ENCODE results near the gene PLPP3.

The PLPP3 gene

DNA sequence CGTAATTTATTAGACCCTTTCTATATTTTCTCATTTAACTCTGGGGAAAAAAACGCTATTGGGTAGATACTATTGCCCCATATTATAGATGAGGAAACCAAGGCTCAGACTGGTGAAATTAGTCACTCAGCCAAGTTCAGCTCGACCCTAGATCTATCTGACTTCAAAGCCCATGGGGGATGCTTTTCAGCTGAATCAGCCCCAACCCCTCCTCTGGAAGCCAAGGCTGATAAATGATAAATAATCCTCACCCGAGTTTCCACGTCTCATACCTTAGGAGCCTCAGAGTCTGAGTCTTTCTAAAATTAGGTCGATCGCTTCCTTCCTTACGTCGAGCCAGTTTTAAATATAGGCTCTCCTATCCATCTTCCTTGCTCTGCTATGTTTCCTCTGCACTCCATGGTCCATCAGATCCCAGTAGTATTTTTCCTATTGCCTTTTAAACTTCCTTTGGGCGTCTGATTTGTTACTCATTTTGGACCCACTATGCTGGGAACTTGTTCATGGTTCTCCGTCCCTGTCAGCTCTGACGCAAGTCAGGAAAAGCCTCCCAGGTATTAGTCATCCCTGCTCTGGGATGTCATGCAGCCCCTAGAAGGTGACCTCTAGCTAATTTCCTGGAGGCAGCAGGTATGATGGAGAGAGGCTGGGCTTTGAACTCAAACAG is 122.8 kb downstream of the PLPP3 start:
- DNase-seq, result no peak

DNA sequence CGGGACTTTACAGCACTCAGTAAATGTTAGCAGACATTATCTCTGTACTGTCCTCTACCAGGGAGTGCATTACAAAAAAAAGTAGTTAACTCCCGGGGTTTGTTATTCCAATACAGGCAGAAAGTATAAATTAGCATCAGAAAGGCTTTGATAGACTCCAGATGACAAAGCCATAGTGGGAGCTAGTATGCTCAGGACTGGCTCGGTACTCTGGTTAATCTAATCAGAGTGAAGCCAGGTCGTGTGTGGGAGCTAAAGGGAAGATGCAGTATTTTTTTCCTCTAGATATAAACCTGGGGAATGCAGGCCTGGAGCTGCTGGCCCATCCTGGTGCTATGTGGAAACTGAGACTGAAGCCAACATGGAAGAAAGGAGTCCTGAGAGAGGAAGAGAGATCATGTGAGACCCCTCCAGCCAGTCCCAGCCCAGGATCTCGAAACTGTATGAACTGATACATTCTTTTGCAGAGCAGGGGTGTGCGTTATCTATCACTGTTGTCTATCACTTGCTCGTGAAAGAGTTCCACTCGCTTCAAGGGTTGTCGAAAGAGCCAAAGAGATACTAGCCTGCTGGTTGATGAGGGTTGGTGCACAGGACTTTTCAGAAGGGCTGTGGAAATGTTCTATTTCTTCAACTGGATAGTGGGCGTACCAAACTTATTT is 125.8 kb downstream of the PLPP3 start:
- no peak for DNase-seq

DNA sequence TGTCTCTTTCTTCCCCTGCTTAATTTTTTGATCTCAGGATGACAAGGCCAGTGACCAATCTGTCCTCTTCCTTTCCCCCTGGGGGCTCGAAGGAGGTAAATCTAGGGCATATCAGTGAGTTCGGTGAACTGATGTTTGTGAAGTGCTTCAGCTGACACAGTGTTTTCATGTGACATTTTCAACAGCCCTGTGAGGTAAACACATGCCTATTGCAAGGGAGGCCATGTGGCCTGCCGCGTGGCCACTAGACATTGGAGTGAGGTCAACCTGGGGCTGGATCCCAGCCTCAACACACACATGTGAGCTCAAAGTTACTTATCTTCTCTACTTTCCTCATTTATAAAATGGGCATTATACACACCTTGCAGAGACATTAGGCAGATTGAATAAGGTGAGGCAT is 126.3 kb downstream of the PLPP3 start:
- no peak for DNase-seq

DNA sequence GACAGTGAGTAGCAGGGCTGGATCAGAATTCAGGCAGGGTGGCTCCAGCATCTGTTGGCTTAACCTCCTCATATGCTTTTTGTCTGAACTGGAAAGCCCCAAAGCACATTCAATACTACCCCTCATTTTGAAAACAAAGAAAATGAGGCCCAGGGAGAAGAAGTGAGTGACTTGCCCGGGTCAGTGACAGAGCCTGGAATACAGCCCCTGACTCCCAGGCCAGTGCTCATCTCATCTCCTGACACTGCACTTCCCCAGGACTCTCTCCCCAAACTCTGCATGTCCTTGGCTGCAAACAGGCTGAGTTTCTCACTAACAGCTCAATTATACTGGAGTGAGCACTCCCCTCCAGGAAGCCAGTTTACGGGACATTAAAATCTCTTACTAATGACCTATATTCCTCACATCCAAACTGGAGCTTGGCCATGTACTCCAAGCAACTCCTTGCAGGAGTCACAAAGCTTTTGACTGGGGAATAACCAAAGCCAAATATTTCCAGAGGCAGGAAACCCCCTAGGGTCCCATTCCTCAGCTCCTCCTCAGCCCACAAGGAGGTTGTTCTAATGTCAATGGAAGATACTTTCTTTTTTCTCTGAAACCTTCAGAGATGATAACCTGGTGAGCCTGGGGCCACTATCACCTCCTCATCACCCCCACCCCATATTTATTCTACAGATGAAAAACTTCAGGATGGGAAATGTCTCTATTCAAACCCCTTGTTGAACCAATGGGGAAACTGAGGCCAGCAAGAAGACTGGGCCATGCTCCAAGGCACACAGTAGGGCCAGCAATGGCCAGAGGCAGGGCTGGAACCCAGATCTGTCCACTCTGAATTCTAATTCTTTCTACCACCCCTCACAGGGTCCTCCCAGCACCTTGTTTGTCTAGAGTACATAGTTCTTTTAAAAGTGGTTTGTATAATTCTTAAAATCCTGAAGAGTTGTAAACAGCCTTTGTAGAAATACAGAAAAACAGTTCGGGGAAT is 127.0 kb downstream of the PLPP3 start:
- no peak for DNase-seq

DNA sequence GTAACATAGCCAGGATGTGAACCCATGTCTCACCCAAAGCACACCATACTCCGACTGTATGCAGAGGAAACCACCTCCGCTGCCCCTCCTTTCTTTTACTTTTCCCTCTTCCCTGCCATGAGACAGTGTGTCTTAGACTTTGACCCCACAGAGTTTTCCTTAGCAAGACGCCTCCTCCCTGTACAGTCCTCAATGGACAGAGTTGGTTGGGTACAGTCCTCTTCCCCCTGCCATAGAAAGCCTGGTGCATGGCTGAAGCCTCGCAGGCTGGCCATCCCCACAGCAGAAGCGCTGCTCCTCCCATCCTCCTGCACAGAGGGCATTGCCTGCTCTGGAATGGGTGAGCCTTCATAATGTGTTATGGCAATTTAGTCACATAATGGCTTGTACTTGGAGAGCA is 127.9 kb downstream of the PLPP3 start:
- DNase-seq, result no peak

DNA sequence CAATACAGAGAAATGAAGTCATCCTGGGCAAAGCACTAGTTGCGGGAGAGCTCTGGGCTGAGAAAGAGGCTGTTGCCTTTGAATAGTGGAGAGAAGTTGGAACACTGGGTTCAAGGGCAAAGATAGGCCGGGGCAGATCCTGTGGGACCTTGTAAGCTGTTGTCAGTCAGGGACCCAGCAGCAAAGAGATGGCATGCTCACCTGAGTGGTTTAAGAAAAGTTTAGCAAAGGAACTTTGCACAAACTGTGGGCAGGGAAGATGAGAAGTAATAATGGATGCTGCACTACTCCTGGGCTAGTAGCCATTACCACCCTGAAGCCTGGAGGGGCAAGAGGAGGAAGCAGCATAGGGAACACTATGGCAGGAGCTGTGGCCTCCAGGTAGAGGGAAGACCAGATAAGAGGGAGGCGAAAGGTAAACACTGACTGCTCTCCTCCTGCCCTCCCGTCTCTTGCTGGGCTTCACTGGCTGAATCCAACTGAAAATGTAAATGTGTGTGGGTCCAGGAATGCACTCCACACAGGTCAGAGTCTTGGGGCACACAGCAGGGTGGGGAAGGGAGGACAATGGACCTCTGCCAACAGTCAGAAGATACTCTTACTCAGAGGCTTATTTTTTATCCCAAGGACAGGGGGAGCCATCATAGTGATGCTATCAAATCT is 129.2 kb downstream of the PLPP3 start:
- DNase-seq, result no peak

DNA sequence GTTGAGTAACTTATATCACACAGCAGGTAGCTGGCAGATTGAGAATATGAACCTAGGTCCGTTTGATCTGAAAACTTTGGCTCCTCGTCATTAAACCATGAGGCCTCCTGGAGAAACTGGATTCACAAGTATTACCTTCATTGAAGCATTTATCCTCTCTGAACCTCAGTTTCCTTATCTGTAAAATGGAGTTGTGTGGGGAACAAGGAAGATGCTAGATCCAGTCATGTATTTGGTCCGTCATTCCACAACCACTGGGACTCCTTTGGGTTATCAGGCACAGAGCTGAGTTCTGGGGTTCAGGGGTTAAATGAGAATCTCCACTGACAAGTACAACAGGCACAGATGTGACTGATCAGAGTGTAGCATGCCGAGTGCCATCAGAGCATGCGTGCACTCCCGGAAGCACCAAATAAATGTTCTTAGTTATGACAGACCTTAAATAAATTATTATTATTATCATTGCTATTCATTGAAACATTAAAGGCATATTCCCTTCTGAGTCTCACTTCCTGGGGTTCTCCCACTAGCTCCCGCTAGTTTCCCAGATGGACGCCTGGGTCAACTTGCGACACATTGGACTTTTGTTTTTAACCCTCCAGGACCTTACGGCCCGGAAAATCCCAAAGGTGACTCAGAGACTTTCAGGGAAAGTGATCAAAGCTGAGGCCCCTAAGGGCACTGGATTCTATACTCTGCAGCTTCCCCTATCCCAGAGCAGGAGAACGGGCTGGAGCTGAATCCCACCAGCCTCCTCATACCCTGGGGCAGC is 130.6 kb downstream of the PLPP3 start:
- no peak for DNase-seq

DNA sequence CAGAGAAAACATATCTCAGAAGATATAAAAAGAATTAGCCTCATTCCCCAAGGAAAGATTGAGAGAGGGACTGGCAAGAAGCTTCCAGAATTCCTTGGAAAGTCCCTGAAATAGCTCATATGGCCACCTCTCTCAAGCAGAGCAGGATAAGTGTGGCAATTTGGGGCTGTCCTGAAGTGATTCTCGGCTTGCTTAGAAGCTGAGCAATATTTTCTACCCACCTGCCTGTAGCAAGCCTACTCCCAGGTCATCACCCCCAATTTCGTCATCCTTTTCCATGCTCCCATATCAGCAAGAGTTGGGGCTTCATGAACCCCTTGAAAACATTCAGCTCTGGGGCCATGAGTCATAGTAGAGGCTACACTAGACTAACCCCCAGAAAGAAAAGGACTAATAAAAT is 131.5 kb downstream of the PLPP3 start:
- DNase-seq, result no peak

DNA sequence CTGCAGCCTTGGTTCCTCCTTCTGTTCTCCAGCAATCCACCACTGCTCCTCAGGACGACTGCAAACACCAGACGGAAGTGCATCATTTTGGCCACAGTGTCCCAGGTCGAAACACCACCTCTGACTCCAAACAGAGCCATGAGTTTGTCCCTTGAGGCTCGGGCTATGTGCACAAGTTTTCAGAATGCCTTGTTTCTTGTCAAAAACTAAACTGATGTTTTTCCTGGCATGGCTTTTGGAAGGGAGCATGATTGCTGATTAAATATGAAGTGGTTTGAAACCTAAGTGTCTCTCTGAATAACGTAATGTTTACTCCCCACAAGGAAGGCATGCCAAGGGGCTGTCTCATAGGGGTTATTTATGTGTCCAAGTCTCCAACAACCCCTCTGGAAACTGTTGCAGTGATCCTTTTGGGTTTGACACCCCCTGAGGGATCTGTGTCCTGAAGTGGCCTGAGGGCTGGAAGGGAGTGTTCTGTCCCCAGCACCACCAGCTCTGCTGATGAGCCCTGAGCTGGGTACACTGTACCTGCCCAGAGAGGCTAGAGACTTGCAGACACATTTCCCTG is 132.7 kb downstream of the PLPP3 start:
- DNase-seq, result no peak

DNA sequence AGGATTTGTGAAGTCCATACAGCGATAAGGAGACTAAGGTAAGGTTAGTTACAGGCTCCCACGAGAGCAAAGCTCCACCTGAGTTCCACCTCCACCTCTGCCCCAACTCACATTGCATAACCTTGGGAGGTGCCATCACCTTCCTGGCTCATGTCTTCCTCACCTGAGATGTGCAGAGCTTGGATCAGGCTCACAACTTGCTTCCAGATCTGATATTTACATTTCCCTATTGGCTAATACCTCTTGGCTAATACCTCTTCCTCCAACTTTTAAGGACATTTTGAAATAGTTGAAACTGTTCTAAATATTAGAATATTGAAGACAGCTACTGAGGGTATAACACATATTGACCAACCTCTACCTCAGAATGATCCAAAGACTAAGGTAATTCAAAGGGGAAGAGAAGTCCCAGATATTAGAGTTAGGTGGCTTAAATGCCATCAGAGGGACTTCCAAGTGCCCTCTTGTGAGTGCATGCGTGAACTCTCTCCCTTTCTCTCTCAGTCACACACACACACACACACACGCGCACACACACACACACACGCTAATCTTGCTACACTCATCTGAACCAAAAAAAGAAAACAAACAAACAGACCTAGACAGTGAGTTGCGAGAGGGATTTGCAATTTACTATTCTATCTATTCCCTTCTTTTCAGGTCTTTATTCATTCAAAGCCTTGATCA is 134.3 kb downstream of the PLPP3 start:
- DNase-seq, result no peak

Data from stimulated activated CD4-positive, alpha-beta T cell treated with anti-CD3 and anti-CD28 coated beads, Interleukin-12 subunit alpha, Interleukin-12 subunit beta, amount 100 ng/mL, for 4 hours (primary cell).